T-helper 2 cell treated with Interferon-gamma antibody and Interleukin-4, amounts not matched to agents 5 μg/mL and 100 μg/mL, for 36 hours (primary cell): Measurements from ENCODE around the gene ARHGAP4.

ENCODE experiments used
- DNase-seq: peaks from one replicate; pipeline ENCODE4 v3.0.0; 2021; ENCODE audit warnings: low spot score
- H3K27ac Mint-ChIP-seq: one replicate; pipeline ENCODE4 v1.8.0; 2021; ENCODE audit warnings: mild to moderate bottlenecking, mixed read lengths
- H3K27me3 Mint-ChIP-seq: one replicate; pipeline ENCODE4 v1.8.0; 2021; ENCODE audit warnings: low read depth, mixed read lengths
- H3K36me3 Mint-ChIP-seq: one replicate; pipeline ENCODE4 v1.8.0; 2021; ENCODE audit warnings: low read depth, mixed read lengths
- H3K4me1 Mint-ChIP-seq: one replicate; pipeline ENCODE4 v1.8.0; 2021; ENCODE audit warnings: low read depth, mixed read lengths
- H3K4me3 Mint-ChIP-seq: one replicate; pipeline ENCODE4 v1.8.0; 2022; ENCODE audit warnings: mild to moderate bottlenecking, moderate library complexity, mixed read lengths
- H3K9me3 Mint-ChIP-seq: one replicate; pipeline ENCODE4 v1.8.0; 2021; ENCODE audit warnings: mixed read lengths

ARHGAP4 gene

GRCh38 chrX:153903991-153904957 is 21.8 kb downstream of the ARHGAP4 start, which contains the start of gene AVPR2:
Gene AVPR2, plus strand, starts transcription at chrX:153904673. Its CDS starts 473 bp downstream, at chrX:153905146.
- no peaks in the 10 kb centered on the region for H3K9me3 Mint-ChIP-seq
- peaks cover 24% of the 10 kb centered on the region for H3K4me1 Mint-ChIP-seq
- peak within 1 kb of the TSS; percentile 24 for H3K4me3 Mint-ChIP-seq
- peaks cover 3% of the 10 kb centered on the region for H3K36me3 Mint-ChIP-seq
- peak within 1 kb of the TSS; percentile 74 for H3K27ac Mint-ChIP-seq
- no peaks in the 10 kb centered on the region for H3K27me3 Mint-ChIP-seq
- no peak for DNase-seq

- Mint-ChIP-seq H3K36me3 (peaks cover 3% of the 10 kb centered on the region), H3K4me3 (no peak overlapping the region), H3K27ac (peak overlapping the region; percentile 73), H3K9me3 (no peaks in the 10 kb centered on the region), H3K27me3 (peaks cover 1% of the 10 kb centered on the region), H3K4me1 (peaks cover 24% of the 10 kb centered on the region)
- DNase-seq: no peak
Measured at GRCh38 chrX:153903238-153903980, 22.7 kb downstream of the ARHGAP4 start.

DNA sequence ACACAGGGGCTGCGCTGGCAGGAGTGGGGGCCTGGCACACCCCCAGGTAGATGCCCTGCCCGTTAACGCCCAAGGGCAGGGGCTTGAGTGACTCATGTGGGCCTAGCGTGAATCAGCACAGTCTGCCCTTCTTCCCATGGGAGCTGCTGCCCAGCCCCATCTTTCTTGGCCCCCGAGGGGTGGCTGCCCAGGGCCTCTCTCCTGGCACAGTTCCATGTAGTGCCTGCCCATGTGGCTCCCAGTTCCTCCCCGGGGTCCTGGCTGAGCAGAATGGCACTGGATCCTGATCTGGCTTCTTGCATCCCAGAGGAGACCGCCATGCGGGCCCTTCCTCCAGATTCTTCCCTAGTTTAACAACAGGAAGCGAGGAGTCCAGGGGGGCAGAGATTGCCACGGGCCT is 23.7 kb downstream of the ARHGAP4 start:
- H3K27ac Mint-ChIP-seq: no peak overlapping the region
- H3K4me1 Mint-ChIP-seq: peaks cover 24% of the 10 kb centered on the region
- H3K4me3 Mint-ChIP-seq: no peak overlapping the region
- peaks cover 6% of the 10 kb centered on the region for H3K27me3 Mint-ChIP-seq
- H3K9me3 Mint-ChIP-seq: no peaks in the 10 kb centered on the region
- DNase-seq: no peak
- no peaks in the 10 kb centered on the region for H3K36me3 Mint-ChIP-seq

GRCh38 chrX:153901753-153902140 is 24.3 kb downstream of the ARHGAP4 start:
- DNase-seq: no peak
- peak overlapping the region; percentile 48 for H3K4me3 Mint-ChIP-seq
- H3K9me3 Mint-ChIP-seq: no peaks in the 10 kb centered on the region
- peak overlapping the region; percentile 73 for H3K27ac Mint-ChIP-seq
- H3K27me3 Mint-ChIP-seq: peaks cover 6% of the 10 kb centered on the region
- H3K4me1 Mint-ChIP-seq: peaks cover 24% of the 10 kb centered on the region
- no peaks in the 10 kb centered on the region for H3K36me3 Mint-ChIP-seq

DNA sequence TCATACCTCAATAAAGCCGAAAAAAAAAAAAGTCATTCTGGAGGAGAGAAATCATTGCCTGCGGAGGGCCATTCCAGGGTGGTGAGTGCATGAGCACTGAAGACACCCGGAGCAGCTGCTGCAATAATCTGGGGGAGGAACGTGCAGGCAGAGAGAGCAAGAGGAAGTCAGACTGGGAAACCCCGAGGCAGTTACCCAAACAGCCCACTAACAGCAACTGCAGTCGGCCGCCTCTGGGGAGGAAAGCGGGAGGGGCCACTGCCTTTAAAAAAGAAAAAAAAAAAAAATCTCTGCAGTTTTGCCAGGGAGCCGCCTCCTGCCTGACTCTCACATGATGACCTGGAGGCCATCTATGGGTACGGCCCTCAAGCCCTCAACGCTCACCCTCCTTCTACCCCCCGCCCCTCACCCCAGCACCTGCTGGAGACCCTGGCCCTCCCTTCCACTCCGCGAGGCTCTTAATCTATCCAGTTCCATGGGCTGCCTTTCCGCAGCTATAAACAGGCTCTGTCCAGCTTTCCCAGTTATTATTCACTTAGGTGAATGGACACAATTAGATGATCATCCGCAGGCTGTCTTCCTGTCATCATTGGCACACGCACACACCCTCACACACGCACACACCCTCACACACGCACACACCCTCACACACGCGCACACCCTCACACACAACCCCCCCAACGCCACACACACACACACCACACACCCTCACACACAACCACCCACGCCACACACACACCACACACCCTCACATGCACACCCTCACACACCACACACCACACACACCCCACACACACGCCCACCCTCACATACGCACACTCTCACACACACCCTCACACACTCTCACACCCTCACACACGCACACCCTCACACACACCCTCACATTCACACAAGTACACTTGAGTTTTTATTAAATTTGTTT is 25.0 kb downstream of the ARHGAP4 start:
- no peaks in the 10 kb centered on the region for H3K36me3 Mint-ChIP-seq
- peak overlapping the region; percentile 73 for H3K27ac Mint-ChIP-seq
- peaks cover 6% of the 10 kb centered on the region for H3K27me3 Mint-ChIP-seq
- DNase-seq: peak; percentile 61
- peaks cover 24% of the 10 kb centered on the region for H3K4me1 Mint-ChIP-seq
- no peaks in the 10 kb centered on the region for H3K9me3 Mint-ChIP-seq
- peak overlapping the region; percentile 71 for H3K4me3 Mint-ChIP-seq

- Mint-ChIP-seq H3K4me1 (peaks cover 14% of the 10 kb centered on the region), H3K9me3 (no peaks in the 10 kb centered on the region), H3K27ac (no peak overlapping the region), H3K27me3 (peaks cover 8% of the 10 kb centered on the region), H3K4me3 (no peak overlapping the region), H3K36me3 (no peaks in the 10 kb centered on the region)
- DNase-seq: no peak
Measured at GRCh38 chrX:153897899-153898298, 28.2 kb downstream of the ARHGAP4 start.

DNA sequence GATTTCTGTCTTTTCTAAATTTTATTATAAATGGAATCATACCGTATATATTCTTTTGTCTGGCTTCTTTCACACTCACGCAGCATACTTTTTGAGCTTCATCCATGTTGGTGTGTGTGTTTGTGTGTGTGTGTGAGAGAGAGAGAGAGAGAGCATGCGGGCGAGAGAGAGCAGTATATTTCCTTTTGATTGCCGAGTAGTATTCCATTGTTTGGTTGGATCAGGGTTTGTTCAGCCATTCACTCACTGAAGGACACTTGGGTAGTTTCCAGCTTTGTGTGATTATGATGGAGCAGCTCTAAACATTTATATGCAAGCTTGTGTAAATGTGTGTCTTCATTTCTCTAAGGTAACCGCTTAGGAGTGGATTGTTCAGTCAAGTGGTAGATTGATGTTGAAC is 36.9 kb downstream of the ARHGAP4 start:
- DNase-seq: no peak
- Mint-ChIP-seq H3K36me3 (no peaks in the 10 kb centered on the region), H3K27me3 (peaks cover 38% of the 10 kb centered on the region), H3K4me3 (no peak overlapping the region), H3K4me1 (peaks cover 1% of the 10 kb centered on the region), H3K9me3 (no peaks in the 10 kb centered on the region), H3K27ac (no peak overlapping the region)

DNA sequence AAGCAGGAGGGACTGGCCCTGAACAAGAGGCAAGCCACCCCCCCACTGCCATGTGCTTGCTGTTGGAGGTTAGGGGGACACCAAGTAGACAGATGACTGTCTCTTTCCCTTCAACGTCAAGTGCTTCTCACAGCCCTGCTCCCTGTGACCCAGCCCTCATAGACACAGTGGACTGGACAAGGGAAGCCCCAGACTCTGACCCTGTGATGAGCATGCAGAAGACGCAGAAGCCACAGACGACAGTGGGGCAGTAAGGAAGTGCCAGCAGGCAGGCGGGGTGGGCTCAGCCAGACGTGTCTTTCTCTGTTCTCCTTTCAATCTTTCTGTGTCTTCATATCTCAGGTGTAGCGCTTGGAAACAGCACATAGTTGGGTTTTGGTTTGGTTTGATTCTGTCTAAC is 37.7 kb downstream of the ARHGAP4 start:
- no peaks in the 10 kb centered on the region for H3K9me3 Mint-ChIP-seq
- H3K36me3 Mint-ChIP-seq: no peaks in the 10 kb centered on the region
- H3K4me3 Mint-ChIP-seq: no peak overlapping the region
- peaks cover 1% of the 10 kb centered on the region for H3K4me1 Mint-ChIP-seq
- DNase-seq: no peak
- peaks cover 39% of the 10 kb centered on the region for H3K27me3 Mint-ChIP-seq
- H3K27ac Mint-ChIP-seq: no peak overlapping the region

- peaks cover 1% of the 10 kb centered on the region for H3K4me1 Mint-ChIP-seq
- H3K27ac Mint-ChIP-seq: no peak overlapping the region
- no peaks in the 10 kb centered on the region for H3K36me3 Mint-ChIP-seq
- DNase-seq: no peak
- H3K27me3 Mint-ChIP-seq: peaks cover 36% of the 10 kb centered on the region
- no peaks in the 10 kb centered on the region for H3K9me3 Mint-ChIP-seq
- no peak overlapping the region for H3K4me3 Mint-ChIP-seq
Measured at GRCh38 chrX:153887385-153887784, 38.7 kb downstream of the ARHGAP4 start.

DNA sequence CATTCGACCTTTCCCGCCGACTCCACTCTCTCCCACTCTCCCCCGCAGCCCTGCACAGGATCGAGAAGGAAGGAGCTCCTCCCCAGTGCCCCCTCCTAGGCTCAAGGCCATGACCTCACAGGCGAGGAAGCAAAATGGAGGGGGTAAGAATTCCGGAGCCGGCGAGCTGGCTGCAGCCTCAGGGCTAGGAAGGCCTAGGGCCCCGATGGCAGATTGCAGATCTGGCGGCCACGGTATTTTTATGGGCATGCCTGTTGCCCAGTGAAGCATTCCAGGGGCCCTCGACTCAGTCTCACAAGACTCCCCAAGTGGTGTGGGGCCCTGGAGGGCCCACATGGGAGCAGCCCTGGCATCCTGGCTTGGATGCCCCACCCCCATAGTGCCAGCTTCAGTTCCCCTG is 39.1 kb downstream of the ARHGAP4 start:
- DNase-seq: no peak
- H3K9me3 Mint-ChIP-seq: no peaks in the 10 kb centered on the region
- H3K27me3 Mint-ChIP-seq: peaks cover 35% of the 10 kb centered on the region
- peaks cover 1% of the 10 kb centered on the region for H3K4me1 Mint-ChIP-seq
- no peak overlapping the region for H3K27ac Mint-ChIP-seq
- H3K4me3 Mint-ChIP-seq: no peak overlapping the region
- no peaks in the 10 kb centered on the region for H3K36me3 Mint-ChIP-seq

DNA sequence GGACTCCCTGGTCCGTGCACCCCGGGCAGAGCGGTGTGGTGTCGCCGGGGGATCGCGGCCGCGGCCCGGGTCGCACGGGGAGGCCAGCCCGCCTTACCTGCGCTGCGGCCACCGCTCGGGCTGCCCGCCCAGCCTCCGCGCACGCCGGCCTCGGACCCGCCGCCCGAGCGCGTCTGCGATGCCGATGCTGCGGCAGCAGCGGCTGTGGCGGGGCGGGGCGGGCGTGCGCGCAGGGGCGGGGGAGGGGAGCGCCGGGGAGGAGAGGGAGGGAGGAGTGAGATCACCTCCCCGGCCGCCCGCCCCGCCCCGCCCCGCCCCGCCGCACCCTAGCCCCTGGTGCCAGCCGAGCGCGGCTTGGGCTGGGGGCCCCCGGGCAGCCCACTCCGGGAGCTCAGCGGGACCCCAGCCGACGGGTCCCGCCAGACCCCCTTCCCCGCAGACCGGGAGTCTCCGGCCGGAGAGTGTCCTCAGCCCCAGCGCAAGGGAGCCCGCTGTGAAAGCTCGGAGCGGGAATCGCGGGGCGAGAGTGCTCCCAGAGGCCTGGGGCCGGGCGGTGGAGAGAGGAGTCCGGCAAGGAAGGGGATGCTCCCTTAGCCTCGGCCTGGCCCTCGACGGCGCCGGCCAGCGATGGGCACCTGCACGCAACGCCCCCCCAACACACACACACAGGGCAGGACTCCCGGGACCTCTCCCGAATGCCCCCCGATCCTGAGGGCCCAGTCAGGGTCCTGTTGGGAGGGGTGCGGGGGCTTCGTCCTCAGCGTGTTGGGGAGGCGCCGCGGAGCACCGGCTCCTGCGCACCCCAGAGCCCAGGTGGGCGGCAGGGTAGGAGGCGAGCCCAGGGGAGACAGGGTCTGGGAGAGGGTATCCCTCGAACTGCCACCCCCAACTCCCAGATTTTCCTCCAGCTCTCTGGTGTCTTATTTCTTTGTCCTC is 39.8 kb downstream of the ARHGAP4 start, which contains the start of gene L1CAM:
Gene L1CAM, minus strand, starts transcription at position 206 of the 936 bp plus-strand sequence. CDS start 10,337 bp downstream, outside the sequence.
- H3K27ac Mint-ChIP-seq: no peak within 1 kb of the TSS
- no peaks in the 10 kb centered on the region for H3K9me3 Mint-ChIP-seq
- DNase-seq: no peak
- peak within 1 kb of the TSS; percentile 61 for H3K4me3 Mint-ChIP-seq
- H3K27me3 Mint-ChIP-seq: peaks cover 35% of the 10 kb centered on the region
- peaks cover 1% of the 10 kb centered on the region for H3K4me1 Mint-ChIP-seq
- H3K36me3 Mint-ChIP-seq: no peaks in the 10 kb centered on the region

GRCh38 chrX:153885208-153885787 is 40.8 kb downstream of the ARHGAP4 start:
- Mint-ChIP-seq H3K27ac (no peak overlapping the region), H3K4me3 (peak overlapping the region; percentile 61), H3K9me3 (no peaks in the 10 kb centered on the region), H3K27me3 (peaks cover 36% of the 10 kb centered on the region), H3K4me1 (peaks cover 1% of the 10 kb centered on the region), H3K36me3 (no peaks in the 10 kb centered on the region)
- no peak for DNase-seq
